Rectal smooth muscle tissue (tissue), 1 donor: ENCODE results near the gene CDKN2C.
"Not testable (repeated sequence)": the region's sequence is repeated elsewhere in the genome, so short reads cannot be mapped to it uniquely, and the experiment has no call there.

Experiments
- H3K27ac ChIP-seq: one replicate; pipeline ENCODE4 v1.7.0; 2013; ENCODE audit warnings: low read depth, low read length, inconsistent platforms
- H3K27me3 ChIP-seq: one replicate; pipeline ENCODE4 v1.7.0; 2013; ENCODE audit warnings: low read length; ENCODE audit not compliant: control insufficient read depth, insufficient read depth
- H3K36me3 ChIP-seq: one replicate; pipeline ENCODE4 v1.7.0; 2013; ENCODE audit warnings: low read length; ENCODE audit not compliant: control insufficient read depth, insufficient read depth
- H3K4me1 ChIP-seq: one replicate; pipeline ENCODE4 v1.7.0; 2013; ENCODE audit warnings: low read length; ENCODE audit not compliant: control insufficient read depth, insufficient read depth
- H3K4me3 ChIP-seq: one replicate; pipeline ENCODE4 v1.7.0; 2013; ENCODE audit warnings: low read length
- H3K9ac ChIP-seq: one replicate; pipeline ENCODE4 v1.7.0; 2013; ENCODE audit warnings: low read length

The CDKN2C gene

DNA sequence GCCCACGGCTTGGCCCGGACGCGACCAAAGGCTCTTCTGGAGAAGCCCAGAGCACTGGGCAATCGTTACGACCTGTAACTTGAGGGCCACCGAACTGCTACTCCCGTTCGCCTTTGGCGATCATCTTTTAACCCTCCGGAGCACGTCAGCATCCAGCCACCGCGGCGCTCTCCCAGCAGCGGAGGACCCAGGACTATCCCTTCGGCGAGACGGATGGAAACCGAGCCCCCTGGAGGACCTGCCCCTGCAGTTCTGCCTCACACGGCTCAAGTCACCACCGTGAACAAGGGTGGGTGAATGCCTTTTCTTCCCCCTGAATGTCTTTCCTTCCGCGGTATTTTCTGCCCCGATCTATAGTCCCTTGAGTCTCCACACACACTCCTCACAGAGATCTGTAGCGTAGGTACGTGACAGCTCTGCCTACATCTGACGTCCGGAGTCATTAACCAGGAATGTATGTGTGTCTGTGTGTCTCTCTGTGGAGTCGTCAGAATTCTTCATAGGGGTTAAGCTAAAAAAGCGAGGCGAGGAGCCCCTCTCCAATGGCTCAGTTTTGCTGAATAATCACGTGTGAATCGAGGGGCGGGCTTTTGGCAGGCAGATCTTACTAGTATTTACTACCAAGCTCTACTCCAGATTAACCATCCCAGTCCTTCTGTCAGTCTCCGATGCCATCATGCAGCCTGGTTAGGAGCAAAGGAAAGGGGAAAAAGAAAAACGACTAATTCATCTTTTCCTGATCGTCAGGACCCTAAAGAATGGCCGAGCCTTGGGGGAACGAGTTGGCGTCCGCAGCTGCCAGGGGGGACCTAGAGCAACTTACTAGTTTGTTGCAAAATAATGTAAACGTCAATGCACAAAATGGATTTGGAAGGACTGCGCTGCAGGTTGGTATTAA is at the start of gene CDKN2C:
CDKN2C (plus strand) TSS at position 635 of the 898 bp plus-strand sequence; CDS start at position 759, 124 bp downstream.
- Histone ChIP-seq H3K36me3 (peaks cover 2% of the 10 kb centered on the region), H3K4me3 (peak within 1 kb of the TSS; percentile 99), H3K27ac (peak within 1 kb of the TSS; percentile 97), H3K27me3 (no peaks in the 10 kb centered on the region), H3K9ac (peak within 1 kb of the TSS; percentile 93), H3K4me1 (peaks cover 2% of the 10 kb centered on the region)

GRCh38 chr1:50920409-50920808 is 49.6 kb upstream of the CDKN2C start:
- Histone ChIP-seq H3K4me3 (no peak overlapping the region), H3K36me3 (no peaks in the 10 kb centered on the region), H3K27me3 (no peaks in the 10 kb centered on the region), H3K4me1 (no peaks in the 10 kb centered on the region), H3K9ac (no peak overlapping the region), H3K27ac (no peak overlapping the region)

DNA sequence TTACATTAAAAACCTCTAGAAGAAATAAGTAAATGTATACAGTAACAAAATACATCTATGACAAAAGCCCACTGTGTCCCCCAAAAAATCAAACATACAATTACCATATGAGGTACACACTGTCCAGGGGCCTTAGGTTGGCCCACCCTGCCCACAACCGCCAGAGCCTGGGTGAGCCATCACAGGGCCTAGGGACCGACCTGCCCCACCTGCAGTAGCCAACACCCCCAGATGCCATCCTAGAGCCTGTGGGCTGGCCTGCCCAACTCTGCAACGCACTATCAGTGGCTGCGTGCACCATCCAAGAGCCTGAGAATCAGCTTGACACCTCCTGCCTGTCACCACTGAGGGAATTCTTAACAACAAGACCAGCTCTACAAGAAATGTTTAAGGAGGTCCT is 49.0 kb upstream of the CDKN2C start:
- Histone ChIP-seq H3K9ac (no peak overlapping the region), H3K27ac (no peak overlapping the region), H3K36me3 (no peaks in the 10 kb centered on the region), H3K4me3 (no peak overlapping the region), H3K27me3 (no peaks in the 10 kb centered on the region), H3K4me1 (no peaks in the 10 kb centered on the region)

DNA sequence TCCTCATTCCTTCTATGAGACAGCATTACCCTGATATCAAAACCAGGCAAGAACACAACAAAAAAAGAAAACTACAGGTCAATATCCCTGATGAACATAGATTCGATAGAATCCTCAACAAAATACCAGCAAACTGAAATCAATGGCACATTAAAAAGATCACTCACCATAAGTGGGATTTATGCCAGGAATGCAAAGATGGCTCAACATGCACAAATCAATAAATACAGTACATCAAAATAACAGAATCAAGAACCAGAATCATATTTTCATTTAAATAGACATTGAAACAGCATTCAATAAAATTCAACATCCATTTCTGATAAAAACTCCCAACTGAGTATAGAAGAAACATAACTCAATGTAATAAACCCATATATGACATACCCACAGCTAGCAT is 46.5 kb upstream of the CDKN2C start:
- Histone ChIP-seq H3K27ac (no peak overlapping the region), H3K4me3 (no peak overlapping the region), H3K27me3 (no peaks in the 10 kb centered on the region), H3K4me1 (no peaks in the 10 kb centered on the region), H3K9ac (no peak overlapping the region), H3K36me3 (no peaks in the 10 kb centered on the region)

GRCh38 chr1:50929376-50929958 is 40.6 kb upstream of the CDKN2C start:
- no peaks in the 10 kb centered on the region for H3K36me3 ChIP-seq
- H3K9ac ChIP-seq: no peak overlapping the region
- no peak overlapping the region for H3K4me3 ChIP-seq
- H3K4me1 ChIP-seq: no peaks in the 10 kb centered on the region
- H3K27ac ChIP-seq: no peak overlapping the region
- no peaks in the 10 kb centered on the region for H3K27me3 ChIP-seq

DNA sequence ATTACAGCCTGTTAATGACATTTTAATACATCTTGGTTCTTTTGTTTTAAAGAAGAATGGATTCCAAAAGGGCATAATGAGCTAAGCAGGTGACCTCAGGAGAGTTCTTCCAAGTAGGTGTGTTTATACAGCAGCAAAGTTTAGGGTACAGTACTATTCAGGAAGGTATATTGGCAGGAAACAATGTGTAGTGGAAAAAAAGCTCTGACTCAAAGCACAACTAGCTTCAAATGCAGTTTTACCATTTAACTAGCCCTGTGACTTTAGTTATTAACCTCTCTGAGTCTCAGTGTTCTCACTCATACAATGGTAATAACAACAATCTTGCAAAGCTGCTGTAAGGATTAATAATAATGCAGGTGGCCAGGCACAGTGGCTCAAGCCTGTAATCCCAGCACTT is 39.9 kb upstream of the CDKN2C start:
- H3K4me1 ChIP-seq: no peaks in the 10 kb centered on the region
- no peak overlapping the region for H3K9ac ChIP-seq
- no peak overlapping the region for H3K4me3 ChIP-seq
- no peaks in the 10 kb centered on the region for H3K27me3 ChIP-seq
- H3K27ac ChIP-seq: no peak overlapping the region
- H3K36me3 ChIP-seq: no peaks in the 10 kb centered on the region

DNA sequence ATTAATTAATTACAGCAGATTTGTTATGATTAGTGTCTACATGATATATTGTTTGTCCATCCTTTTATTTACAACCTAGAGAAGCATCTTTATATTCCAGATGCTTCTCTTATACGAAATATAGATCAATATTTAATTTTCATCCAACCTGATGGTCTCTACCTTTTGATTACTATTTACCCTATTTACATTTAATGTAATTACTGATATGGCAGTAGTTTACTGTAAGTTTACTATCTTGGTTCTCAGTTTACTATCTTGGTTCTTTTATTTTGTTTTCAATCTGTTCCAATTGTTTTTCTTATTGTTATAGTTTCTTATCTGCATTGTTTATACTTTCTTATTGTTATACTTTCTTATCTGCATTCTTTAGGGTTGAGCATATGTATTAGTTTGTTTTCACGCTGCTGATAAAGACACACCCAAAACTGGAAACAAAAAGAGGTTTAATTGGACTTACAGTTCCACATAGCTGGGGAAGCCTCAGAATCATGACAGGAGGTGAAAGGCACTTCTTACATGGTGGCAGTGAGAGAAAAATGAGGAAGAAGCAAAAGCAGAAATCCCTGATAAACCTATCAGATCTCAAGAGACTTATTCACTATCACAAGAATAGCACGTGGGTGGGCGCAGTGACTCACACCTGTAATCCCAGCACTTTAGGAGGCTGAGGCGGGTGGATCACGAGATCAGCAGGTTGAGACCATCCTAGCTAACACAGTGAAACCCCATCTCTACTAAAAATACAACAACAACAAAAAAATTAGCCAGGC is 38.9 kb upstream of the CDKN2C start:
- Histone ChIP-seq H3K27me3 (no peaks in the 10 kb centered on the region), H3K4me3 (no peak overlapping the region), H3K36me3 (no peaks in the 10 kb centered on the region), H3K9ac (no peak overlapping the region), H3K27ac (no peak overlapping the region), H3K4me1 (no peaks in the 10 kb centered on the region)

GRCh38 chr1:50932043-50932442 is 38.0 kb upstream of the CDKN2C start:
- not testable (repeated sequence) for H3K27ac ChIP-seq, H3K4me3 ChIP-seq, H3K27me3 ChIP-seq, H3K9ac ChIP-seq, H3K36me3 ChIP-seq, H3K4me1 ChIP-seq

DNA sequence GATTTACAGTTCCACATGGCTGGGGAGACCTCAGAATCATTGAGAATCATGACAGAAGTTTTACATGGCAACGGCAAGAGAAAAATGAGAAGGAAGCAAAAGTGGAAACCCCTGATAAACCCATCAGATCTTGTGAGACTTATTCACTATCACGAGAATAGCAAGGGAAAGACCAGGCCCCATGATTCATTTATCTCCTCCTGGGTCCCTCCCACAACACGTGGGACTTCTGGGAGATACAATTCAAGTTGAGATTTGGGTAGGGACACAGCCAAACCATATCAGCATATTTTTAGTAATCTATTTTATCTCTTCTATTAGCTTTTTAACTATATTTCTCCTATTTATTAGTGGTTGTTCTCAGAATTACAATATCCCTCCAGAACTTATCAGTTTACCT is 36.3 kb upstream of the CDKN2C start:
- not testable (repeated sequence) for H3K27me3 ChIP-seq, H3K36me3 ChIP-seq, H3K27ac ChIP-seq, H3K4me1 ChIP-seq, H3K9ac ChIP-seq, H3K4me3 ChIP-seq

- Histone ChIP-seq H3K9ac (no peak overlapping the region), H3K27me3 (no peaks in the 10 kb centered on the region), H3K4me3 (no peak overlapping the region), H3K4me1 (no peaks in the 10 kb centered on the region), H3K36me3 (no peaks in the 10 kb centered on the region), H3K27ac (no peak overlapping the region)
Measured at GRCh38 chr1:50934838-50935237, 35.2 kb upstream of the CDKN2C start.

DNA sequence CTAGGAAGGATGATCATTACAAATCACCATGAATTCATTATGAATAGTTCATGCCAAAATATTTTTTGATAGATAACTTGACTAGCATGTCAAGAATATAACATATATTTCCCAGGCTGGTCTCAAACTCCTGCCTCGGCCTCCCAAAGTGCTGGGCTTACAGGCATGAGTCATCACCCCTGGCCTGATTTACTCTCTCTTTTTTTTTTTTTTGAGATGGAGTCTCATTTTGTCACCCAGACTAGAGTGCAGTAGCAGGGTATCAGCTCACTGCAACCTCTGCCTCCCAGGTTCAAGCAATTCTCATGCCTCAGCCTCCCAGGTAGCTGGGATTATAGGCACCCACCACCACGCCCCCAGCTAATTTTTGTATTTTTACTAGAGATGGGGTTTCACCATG is 34.8 kb upstream of the CDKN2C start:
- not testable (repeated sequence) for H3K27ac ChIP-seq, H3K4me3 ChIP-seq, H3K9ac ChIP-seq, H3K27me3 ChIP-seq, H3K4me1 ChIP-seq, H3K36me3 ChIP-seq

DNA sequence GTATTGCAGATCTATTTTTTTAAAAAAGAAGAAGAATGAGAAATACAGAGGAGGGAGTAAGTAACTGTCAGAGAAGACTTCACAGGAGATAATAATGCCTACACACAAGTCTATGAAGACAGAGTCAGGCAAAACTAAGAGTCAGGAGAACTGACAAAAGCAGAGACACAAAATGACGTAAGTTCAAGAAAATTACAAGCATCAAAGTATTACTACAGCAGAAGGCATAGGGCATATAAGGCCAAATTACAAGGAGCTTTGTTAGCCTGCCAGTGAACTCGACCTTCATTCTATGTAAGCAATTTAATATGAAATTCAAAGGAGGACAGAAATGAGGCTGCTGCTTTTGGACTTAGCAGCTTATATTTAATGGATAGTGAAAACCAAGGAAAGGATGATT is 33.7 kb upstream of the CDKN2C start:
- Histone ChIP-seq H3K9ac (no peak overlapping the region), H3K27ac (no peak overlapping the region), H3K27me3 (no peaks in the 10 kb centered on the region), H3K4me3 (no peak overlapping the region), H3K36me3 (no peaks in the 10 kb centered on the region), H3K4me1 (no peaks in the 10 kb centered on the region)
